ENCODE measurements around the gene RCL1. TPM values are rescaled to one million over a fixed set of nuclear protein-coding genes. Genes with fewer than 3 reads are reported as not detected.

Gene RCL1
- polyA plus RNA-seq, 1 of the 3 experiments (the other 2 are of a cell fraction) = 18.4 TPM

DNA sequence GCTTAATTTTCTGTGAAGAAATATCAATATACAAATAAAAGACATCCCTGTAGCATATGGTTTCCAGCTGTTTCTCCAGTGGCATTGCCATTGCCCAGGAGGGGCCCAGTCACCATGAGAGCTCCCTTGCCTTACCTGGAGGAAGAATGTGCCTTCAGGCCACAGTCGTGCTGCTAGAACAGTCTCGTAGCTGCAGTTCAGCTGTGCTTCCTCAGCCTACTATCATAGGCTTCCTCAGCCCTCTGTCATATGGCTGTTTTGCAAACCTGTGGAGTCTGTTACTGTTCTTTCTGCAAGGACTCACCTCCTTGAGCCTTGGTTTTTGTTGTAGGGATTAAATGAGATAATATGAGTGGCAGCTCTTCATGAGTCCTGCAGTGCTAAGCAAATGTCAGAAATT lies 67.6 kb downstream of the RCL1 start:
- Histone ChIP-seq H3K9me3 (no peaks in the 10 kb centered on the region), H4K20me1 (ENCODE audit: insufficient read depth) (no peaks in the 10 kb centered on the region), H3K9ac (no peak overlapping the region), H3K79me2 (ENCODE audit: insufficient read depth) (peaks cover 5% of the 10 kb centered on the region; the same call in 1 of the 2 replicates), H3K4me3 (ENCODE audit: low read depth in 2 of 2, low read length in 1 of 2) (no peak overlapping the region), H3K36me3 (replicated peaks in 1 of 2; ENCODE audit: control insufficient read depth in 1 of 2, insufficient read depth in 2 of 2, low read length in 1 of 2) (peaks cover 14 to 26% of the 10 kb centered on the region in 2 experiments), H3K4me2 (no peak overlapping the region), H3K27me3 (ENCODE audit: insufficient read depth) (no peaks in the 10 kb centered on the region), H3F3A (replicated peaks; ENCODE audit: insufficient read depth) (no peaks in the 10 kb centered on the region), H3K27ac (ENCODE audit: low read depth in 2 of 2, low read length in 1 of 2) (no peak overlapping the region), H3K9me2 (no peaks in the 10 kb centered on the region), H2AFZ (ENCODE audit: low read depth) (no peak overlapping the region), H3K4me1 (ENCODE audit: control insufficient read depth in 1 of 2, insufficient read depth in 2 of 2, low read depth in 1 of 2, low read length in 1 of 2) (peaks cover 0 to 16% of the 10 kb centered on the region in 2 experiments; a peak in 2 of 4 replicates)
- ChIA-PET POLR2A (no interaction called here), CTCF (interaction anchor here (0.8 to 1.7 kb wide), 2 partner anchors 8 to 12 kb away, joined by 3 read pairs; no protein-coding TSS in a partner anchor)
- TF ChIP-seq, protein P1, sequence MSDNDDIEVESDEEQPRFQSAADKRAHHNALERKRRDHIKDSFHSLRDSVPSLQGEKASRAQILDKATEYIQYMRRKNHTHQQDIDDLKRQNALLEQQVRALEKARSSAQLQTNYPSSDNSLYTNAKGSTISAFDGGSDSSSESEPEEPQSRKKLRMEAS (IDR thresholded peaks at IDR 0.05; ENCODE audit: low read depth) = no peak
- no peak for DNase-seq
- 50% methylated on average over 2 of the region's 2 CpGs for WGBS (ENCODE audit: low lambda C conversion rate)

DNA sequence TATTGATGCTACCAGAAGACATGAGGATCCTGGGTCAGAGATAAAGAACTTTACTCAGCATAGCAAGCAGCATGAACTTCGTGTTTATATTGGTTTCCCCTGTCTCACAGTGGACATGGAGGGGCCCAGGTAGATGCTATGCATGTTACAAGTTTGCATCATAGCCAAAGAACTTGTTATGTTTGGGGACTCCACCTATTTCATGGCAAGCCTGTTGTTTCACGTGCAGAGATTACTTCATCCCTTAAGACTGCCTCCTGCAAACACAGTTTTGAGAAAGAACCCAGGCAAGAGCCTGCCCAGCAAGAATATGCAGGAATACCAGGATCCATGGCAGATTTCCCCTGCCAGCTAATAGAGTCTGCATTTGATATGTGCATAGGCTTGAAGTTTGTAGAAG lies 68.4 kb downstream of the RCL1 start:
- Histone ChIP-seq H4K20me1 (ENCODE audit: insufficient read depth) (no peaks in the 10 kb centered on the region), H3K27me3 (ENCODE audit: insufficient read depth) (no peaks in the 10 kb centered on the region), H3K4me2 (no peak overlapping the region), H3K27ac (ENCODE audit: low read depth in 2 of 2, low read length in 1 of 2) (no peak overlapping the region), H3F3A (replicated peaks; ENCODE audit: insufficient read depth) (peaks cover 4% of the 10 kb centered on the region), H3K4me3 (ENCODE audit: low read depth in 2 of 2, low read length in 1 of 2) (no peak overlapping the region), H3K9me3 (no peaks in the 10 kb centered on the region), H3K4me1 (ENCODE audit: control insufficient read depth in 1 of 2, insufficient read depth in 2 of 2, low read depth in 1 of 2, low read length in 1 of 2) (peaks cover 0 to 13% of the 10 kb centered on the region in 2 experiments; a peak in 2 of 4 replicates), H3K36me3 (replicated peaks in 1 of 2; ENCODE audit: control insufficient read depth in 1 of 2, insufficient read depth in 2 of 2, low read length in 1 of 2) (peaks cover 14 to 26% of the 10 kb centered on the region in 2 experiments), H3K9me2 (no peaks in the 10 kb centered on the region), H3K79me2 (ENCODE audit: insufficient read depth) (peaks cover 5% of the 10 kb centered on the region; the same call in 1 of the 2 replicates), H2AFZ (ENCODE audit: low read depth) (no peak overlapping the region), H3K9ac (no peak overlapping the region)
- DNase-seq = no peak
- CTCF ChIA-PET = interaction anchor here (1.0 to 1.7 kb wide), 2 partner anchors 9 to 102 kb away, joined by 3 read pairs; no protein-coding TSS in a partner anchor
- 97% methylated on average over 2 of the region's 2 CpGs for WGBS (ENCODE audit: low lambda C conversion rate)
- POLR2A ChIA-PET = no interaction called here
- TF ChIP-seq GABPA (IDR thresholded peaks at IDR 0.05; ENCODE audit: low read depth) (no peak), EP300 (IDR thresholded peaks at IDR 0.05; ENCODE audit: borderline replicate concordance in 1 of 2, low read depth in 1 of 2, low read length in 1 of 2) (no peak), NFIC (IDR thresholded peaks at IDR 0.05; ENCODE audit: borderline replicate concordance) (no peak), MEF2A (IDR thresholded peaks at IDR 0.05; ENCODE audit: borderline replicate concordance, low read depth) (no peak), TEAD4 (IDR thresholded peaks at IDR 0.05; ENCODE audit: borderline replicate concordance, insufficient read depth) (no peak), RFX5 (IDR thresholded peaks at IDR 0.05; ENCODE audit: low read length) (no peak), SMC3 (IDR thresholded peaks at IDR 0.05; ENCODE audit: low read depth, low read length) (no peak), SIN3A (IDR thresholded peaks at IDR 0.05; ENCODE audit: borderline replicate concordance, low read depth, low read length) (no peak), RXRA (IDR thresholded peaks at IDR 0.05; ENCODE audit: borderline replicate concordance, low read depth) (no peak), RAD21 (IDR thresholded peaks at IDR 0.05; ENCODE audit: low read length) (no peak), MXI1 (IDR thresholded peaks at IDR 0.05; ENCODE audit: low read depth, low read length) (no peak), EZH2phosphoT487 (IDR thresholded peaks at IDR 0.05; ENCODE audit: borderline replicate concordance, low read depth) (no peak), ELF1 (IDR thresholded peaks at IDR 0.05) (no peak), YY1 (IDR thresholded peaks at IDR 0.05; ENCODE audit: low read depth) (no peak), TCF12 (IDR thresholded peaks at IDR 0.05) (no peak)
- TF ChIP-seq, protein P1 (IDR thresholded peaks at IDR 0.05; ENCODE audit: low read depth) = no peak
- TF ChIP-seq, protein P2, sequence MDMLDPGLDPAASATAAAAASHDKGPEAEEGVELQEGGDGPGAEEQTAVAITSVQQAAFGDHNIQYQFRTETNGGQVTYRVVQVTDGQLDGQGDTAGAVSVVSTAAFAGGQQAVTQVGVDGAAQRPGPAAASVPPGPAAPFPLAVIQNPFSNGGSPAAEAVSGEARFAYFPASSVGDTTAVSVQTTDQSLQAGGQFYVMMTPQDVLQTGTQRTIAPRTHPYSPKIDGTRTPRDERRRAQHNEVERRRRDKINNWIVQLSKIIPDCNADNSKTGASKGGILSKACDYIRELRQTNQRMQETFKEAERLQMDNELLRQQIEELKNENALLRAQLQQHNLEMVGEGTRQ (IDR thresholded peaks at IDR 0.05; ENCODE audit: borderline replicate concordance, low read depth, low read length) = no peak
- TF ChIP-seq, protein P3, sequence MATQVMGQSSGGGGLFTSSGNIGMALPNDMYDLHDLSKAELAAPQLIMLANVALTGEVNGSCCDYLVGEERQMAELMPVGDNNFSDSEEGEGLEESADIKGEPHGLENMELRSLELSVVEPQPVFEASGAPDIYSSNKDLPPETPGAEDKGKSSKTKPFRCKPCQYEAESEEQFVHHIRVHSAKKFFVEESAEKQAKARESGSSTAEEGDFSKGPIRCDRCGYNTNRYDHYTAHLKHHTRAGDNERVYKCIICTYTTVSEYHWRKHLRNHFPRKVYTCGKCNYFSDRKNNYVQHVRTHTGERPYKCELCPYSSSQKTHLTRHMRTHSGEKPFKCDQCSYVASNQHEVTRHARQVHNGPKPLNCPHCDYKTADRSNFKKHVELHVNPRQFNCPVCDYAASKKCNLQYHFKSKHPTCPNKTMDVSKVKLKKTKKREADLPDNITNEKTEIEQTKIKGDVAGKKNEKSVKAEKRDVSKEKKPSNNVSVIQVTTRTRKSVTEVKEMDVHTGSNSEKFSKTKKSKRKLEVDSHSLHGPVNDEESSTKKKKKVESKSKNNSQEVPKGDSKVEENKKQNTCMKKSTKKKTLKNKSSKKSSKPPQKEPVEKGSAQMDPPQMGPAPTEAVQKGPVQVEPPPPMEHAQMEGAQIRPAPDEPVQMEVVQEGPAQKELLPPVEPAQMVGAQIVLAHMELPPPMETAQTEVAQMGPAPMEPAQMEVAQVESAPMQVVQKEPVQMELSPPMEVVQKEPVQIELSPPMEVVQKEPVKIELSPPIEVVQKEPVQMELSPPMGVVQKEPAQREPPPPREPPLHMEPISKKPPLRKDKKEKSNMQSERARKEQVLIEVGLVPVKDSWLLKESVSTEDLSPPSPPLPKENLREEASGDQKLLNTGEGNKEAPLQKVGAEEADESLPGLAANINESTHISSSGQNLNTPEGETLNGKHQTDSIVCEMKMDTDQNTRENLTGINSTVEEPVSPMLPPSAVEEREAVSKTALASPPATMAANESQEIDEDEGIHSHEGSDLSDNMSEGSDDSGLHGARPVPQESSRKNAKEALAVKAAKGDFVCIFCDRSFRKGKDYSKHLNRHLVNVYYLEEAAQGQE (IDR thresholded peaks at IDR 0.05; ENCODE audit: low read depth, low read length) = no peak
